ENCODE results near the gene MEGF6. TPM values are rescaled to one million over a fixed set of nuclear protein-coding genes. Genes with fewer than 3 reads are reported as not detected.

The MEGF6 gene
- total RNA-seq, 2 donors from 2014 or later = 273 to 304 TPM

DNA sequence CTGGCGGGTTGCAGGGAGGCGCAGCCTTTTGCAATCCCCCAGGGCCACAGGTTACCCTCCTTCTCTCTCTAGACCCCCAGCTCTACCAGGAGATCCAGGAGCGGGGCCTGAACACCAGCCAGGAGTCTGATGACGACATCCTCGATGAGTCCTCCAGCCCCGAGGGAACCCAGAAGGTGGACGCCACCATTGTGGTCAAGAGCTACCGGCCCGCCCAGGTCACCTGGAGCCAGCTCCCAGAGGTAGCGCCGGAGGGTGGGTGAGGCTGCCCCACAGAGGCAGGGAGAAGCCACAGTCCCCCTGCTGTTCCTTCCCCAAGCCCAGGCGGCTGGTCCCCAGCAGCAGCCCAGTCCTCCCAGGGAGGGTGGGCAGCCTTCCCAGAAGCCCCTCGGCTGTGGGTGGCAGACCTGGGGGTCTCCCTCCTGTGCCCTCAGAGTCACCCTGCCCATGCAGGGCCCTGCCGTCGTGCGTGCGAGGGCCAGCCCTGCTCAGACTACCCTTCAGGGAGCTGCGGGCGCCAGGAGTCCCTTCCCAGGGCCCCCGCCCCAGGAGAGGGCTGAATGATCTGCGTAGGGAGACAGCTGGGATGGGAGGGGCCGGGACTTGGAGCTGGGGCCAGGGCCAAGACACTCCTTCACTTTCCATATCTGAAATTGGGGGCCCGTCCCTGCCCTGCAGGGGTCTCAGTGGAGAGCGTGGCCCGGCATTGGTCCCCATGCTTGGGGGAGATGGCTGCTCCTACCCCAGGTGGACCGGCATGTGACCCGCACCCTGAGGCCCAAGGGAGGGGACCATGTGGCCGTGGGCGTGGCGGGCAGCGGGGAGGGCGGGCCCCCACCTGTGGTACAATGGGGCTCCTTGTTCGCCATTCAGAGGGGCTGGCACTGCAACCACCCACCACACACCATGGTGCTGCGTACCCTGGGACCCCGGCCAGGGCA, 143.9 kb downstream of the MEGF6 start:
- Histone ChIP-seq H3K9me3 (no peaks in the 10 kb centered on the region), H3K27me3 (replicated peaks; ENCODE audit: insufficient read depth) (no peaks in the 10 kb centered on the region), H3K4me3 (no peak overlapping the region), H3K36me3 (no peaks in the 10 kb centered on the region), H3K27ac (no peak overlapping the region), H3K4me1 (ENCODE audit: control insufficient read depth in 1 of 2, low read depth in 2 of 2) (no peaks in the 10 kb centered on the region)
- ATAC-seq (ENCODE audit: insufficient number of reproducible peaks, low FRiP score, low read depth) (no peak), DNase-seq (ENCODE audit: low spot score) (no peak)
- TF ChIP-seq CTCF (IDR thresholded peaks at IDR 0.05) = no peak

GRCh38 chr1:3466366-3467075, 144.8 kb downstream of the MEGF6 start:
- DNase-seq (ENCODE audit: low spot score) (no peak), ATAC-seq (ENCODE audit: insufficient number of reproducible peaks, low FRiP score, low read depth) (no peak)
- H3K27me3 ChIP-seq (replicated peaks; ENCODE audit: insufficient read depth) = no peaks in the 10 kb centered on the region
- no peak overlapping the region for H3K27ac ChIP-seq
- no peaks in the 10 kb centered on the region for H3K36me3 ChIP-seq
- H3K4me1 ChIP-seq (ENCODE audit: control insufficient read depth in 1 of 2, low read depth in 2 of 2) = no peaks in the 10 kb centered on the region
- no peaks in the 10 kb centered on the region for H3K9me3 ChIP-seq
- TF ChIP-seq CTCF (IDR thresholded peaks at IDR 0.05) = no peak
- no peak overlapping the region for H3K4me3 ChIP-seq

GRCh38 chr1:3465935-3466321, 145.4 kb downstream of the MEGF6 start:
- DNase-seq (ENCODE audit: low spot score) (no peak), ATAC-seq (ENCODE audit: insufficient number of reproducible peaks, low FRiP score, low read depth) (no peak)
- H3K4me1 ChIP-seq (ENCODE audit: control insufficient read depth in 1 of 2, low read depth in 2 of 2) = no peaks in the 10 kb centered on the region
- no peak overlapping the region for H3K27ac ChIP-seq
- H3K27me3 ChIP-seq (replicated peaks; ENCODE audit: insufficient read depth) = no peaks in the 10 kb centered on the region
- no peaks in the 10 kb centered on the region for H3K9me3 ChIP-seq
- H3K4me3 ChIP-seq = no peak overlapping the region
- no peaks in the 10 kb centered on the region for H3K36me3 ChIP-seq
- TF ChIP-seq CTCF (IDR thresholded peaks at IDR 0.05) = no peak

GRCh38 chr1:3465091-3465934, 146.0 kb downstream of the MEGF6 start:
- Histone ChIP-seq H3K4me3 (no peak overlapping the region), H3K27me3 (replicated peaks; ENCODE audit: insufficient read depth) (no peaks in the 10 kb centered on the region), H3K9me3 (no peaks in the 10 kb centered on the region), H3K4me1 (ENCODE audit: control insufficient read depth in 1 of 2, low read depth in 2 of 2) (no peaks in the 10 kb centered on the region), H3K27ac (no peak overlapping the region), H3K36me3 (no peaks in the 10 kb centered on the region)
- TF ChIP-seq CTCF (IDR thresholded peaks at IDR 0.05) = no peak
- DNase-seq (ENCODE audit: low spot score) (no peak), ATAC-seq (ENCODE audit: insufficient number of reproducible peaks, low FRiP score, low read depth) (no peak)

DNA sequence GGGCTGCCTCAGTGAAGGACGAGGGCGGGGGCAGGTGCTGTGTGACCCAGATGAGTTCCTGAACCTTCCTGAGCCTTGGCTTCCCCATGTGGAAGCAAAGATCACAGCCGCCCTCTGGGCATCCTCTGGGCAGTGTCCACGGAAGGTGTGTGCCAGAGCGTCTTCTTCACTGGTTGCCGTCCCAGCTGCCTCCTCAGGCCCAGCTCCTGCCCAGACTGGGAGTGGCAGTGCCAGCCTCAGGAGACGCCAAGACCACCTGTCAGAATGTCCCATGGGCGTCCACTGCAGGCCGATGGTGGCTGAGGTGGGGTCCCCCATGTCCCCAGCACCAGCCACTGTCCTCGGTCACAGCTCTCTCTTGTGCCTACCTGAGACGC, 146.7 kb downstream of the MEGF6 start:
- Histone ChIP-seq H3K27me3 (replicated peaks; ENCODE audit: insufficient read depth) (no peaks in the 10 kb centered on the region), H3K36me3 (no peaks in the 10 kb centered on the region), H3K4me1 (ENCODE audit: control insufficient read depth in 1 of 2, low read depth in 2 of 2) (no peaks in the 10 kb centered on the region), H3K4me3 (no peak overlapping the region), H3K9me3 (no peaks in the 10 kb centered on the region), H3K27ac (no peak overlapping the region)
- ATAC-seq (ENCODE audit: insufficient number of reproducible peaks, low FRiP score, low read depth) = no peak
- DNase-seq (ENCODE audit: low spot score) = no peak
- TF ChIP-seq CTCF (IDR thresholded peaks at IDR 0.05) = no peak

Data from thoracic aorta (tissue), 2 donors.